Endothelial cell (in vitro differentiated cells): ENCODE measurements around the gene RNU6-9. TPM values are rescaled to one million over a fixed set of nuclear protein-coding genes. Genes with fewer than 3 reads are reported as not detected.

Source experiments
- DNase-seq: peaks from one replicate; pipeline ENCODE4 v3.0.0; 2021; ENCODE audit warnings: low spot score
- H3K27ac Mint-ChIP-seq: one replicate; pipeline ENCODE4 v1.8.0; 2021; ENCODE audit warnings: mixed read lengths, inconsistent platforms; ENCODE audit not compliant: unreplicated experiment
- H3K27me3 Mint-ChIP-seq: one replicate; pipeline ENCODE4 v1.8.0; 2021; ENCODE audit warnings: mild to moderate bottlenecking, moderate library complexity, mixed read lengths, inconsistent platforms; ENCODE audit not compliant: unreplicated experiment
- H3K36me3 Mint-ChIP-seq: one replicate; pipeline ENCODE4 v1.8.0; 2021; ENCODE audit warnings: mild to moderate bottlenecking, low read depth, mixed read lengths, inconsistent platforms; ENCODE audit not compliant: unreplicated experiment
- H3K4me1 Mint-ChIP-seq: one replicate; pipeline ENCODE4 v1.8.0; 2021; ENCODE audit warnings: mild to moderate bottlenecking, mixed read lengths, inconsistent platforms; ENCODE audit not compliant: unreplicated experiment
- H3K4me3 Mint-ChIP-seq: one replicate; pipeline ENCODE4 v1.8.0; 2021; ENCODE audit warnings: mild to moderate bottlenecking, mixed read lengths, inconsistent platforms; ENCODE audit not compliant: unreplicated experiment
- H3K9me3 Mint-ChIP-seq: one replicate; pipeline ENCODE4 v1.8.0; 2021; ENCODE audit warnings: mixed read lengths, inconsistent platforms; ENCODE audit not compliant: unreplicated experiment
- CTCF ChIP-seq: fragments of 200-600 bp; sonication (generic); IDR thresholded peaks from one replicate; pipeline ENCODE4 v1.5.0; 2021; ENCODE audit warnings: antibody characterized with exemption; ENCODE audit not compliant: unreplicated experiment
- total RNA-seq: library from RNA; stranded (reverse); fragmentation: NEBNext Ultra II Directional; extraction: Animal tissue kit (Norgen Biotek cat#: 25700); gene quantifications from one replicate; pipeline ENCODE4 v1.2.1, GENCODE V29; 2021; ENCODE audit not compliant: unreplicated experiment

The RNU6-9 gene
- total RNA-seq, 1 donor from 2014 or later = not detected

- Mint-ChIP-seq H3K36me3 (peaks cover 4% of the 10 kb centered on the region), H3K27ac (no peak overlapping the region), H3K27me3 (peaks cover 5% of the 10 kb centered on the region), H3K4me1 (peaks cover 3% of the 10 kb centered on the region), H3K9me3 (no peaks in the 10 kb centered on the region), H3K4me3 (peak overlapping the region; percentile 84)
- DNase-seq = no peak
- no peak for TF ChIP-seq CTCF
Measured at GRCh38 chr19:927780-928401, 34.6 kb downstream of the RNU6-9 start.

GRCh38 chr19:928471-929202 lies 35.4 kb downstream of the RNU6-9 start:
- peaks cover 5% of the 10 kb centered on the region for H3K27me3 Mint-ChIP-seq
- no peak for TF ChIP-seq CTCF
- peaks cover 4% of the 10 kb centered on the region for H3K36me3 Mint-ChIP-seq
- peaks cover 3% of the 10 kb centered on the region for H3K4me1 Mint-ChIP-seq
- no peaks in the 10 kb centered on the region for H3K9me3 Mint-ChIP-seq
- H3K27ac Mint-ChIP-seq = no peak overlapping the region
- peak overlapping the region; percentile 59 for H3K4me3 Mint-ChIP-seq
- no peak for DNase-seq

DNA sequence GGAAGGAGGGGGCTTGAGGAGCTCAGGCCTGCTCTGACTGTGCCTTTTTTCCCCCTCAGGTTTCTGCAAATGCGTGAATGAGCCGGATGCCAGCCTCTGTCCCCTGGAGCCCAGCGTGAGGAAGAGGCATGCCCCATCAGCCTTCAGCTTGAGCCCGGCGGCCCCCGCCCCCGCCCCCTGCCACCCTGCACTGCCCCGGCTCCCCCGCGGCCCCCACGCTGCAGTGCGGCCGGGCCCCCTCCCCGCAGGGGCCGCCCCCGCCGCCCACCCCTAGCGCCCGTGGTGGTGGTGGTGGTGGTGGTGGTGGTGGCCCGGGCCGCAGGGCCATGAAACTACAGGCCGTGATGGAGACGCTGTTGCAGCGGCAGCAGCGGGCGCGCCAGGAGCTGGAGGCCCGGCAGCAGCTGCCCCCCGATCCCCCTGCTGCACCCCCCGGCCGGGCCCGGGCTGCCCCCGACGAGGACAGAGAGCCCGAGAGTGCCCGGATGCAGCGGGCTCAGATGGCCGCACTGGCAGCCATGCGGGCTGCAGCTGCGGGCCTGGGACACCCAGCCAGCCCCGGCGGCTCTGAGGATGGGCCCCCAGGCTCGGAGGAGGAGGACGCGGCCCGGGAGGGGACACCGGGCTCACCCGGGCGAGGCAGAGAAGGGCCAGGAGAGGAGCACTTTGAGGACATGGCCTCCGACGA lies 36.1 kb downstream of the RNU6-9 start:
- Mint-ChIP-seq H3K27ac (no peak overlapping the region), H3K4me3 (no peak overlapping the region), H3K36me3 (peaks cover 4% of the 10 kb centered on the region)

DNA sequence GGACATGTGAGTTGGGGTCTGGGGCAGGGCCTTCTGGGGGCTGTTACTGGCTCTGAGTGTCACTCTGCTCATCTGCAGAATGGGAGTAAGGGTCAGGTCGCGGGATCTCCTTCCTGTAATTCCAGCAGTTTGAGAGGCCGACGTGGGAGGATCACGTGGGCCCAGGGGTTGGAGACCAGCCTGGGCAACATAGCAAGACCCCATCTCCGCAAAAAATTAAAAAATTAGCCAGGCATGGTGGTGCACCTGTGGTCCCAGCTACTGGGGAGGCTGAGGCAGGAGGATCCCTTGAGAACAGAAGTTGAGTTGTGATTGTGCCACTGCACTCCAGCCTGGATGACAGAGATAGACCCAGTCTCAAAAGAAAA lies 36.6 kb downstream of the RNU6-9 start:
- H3K4me3 Mint-ChIP-seq = peak overlapping the region; percentile 81
- no peak for DNase-seq
- TF ChIP-seq CTCF = no peak
- peaks cover 7% of the 10 kb centered on the region for H3K4me1 Mint-ChIP-seq
- H3K27me3 Mint-ChIP-seq = peaks cover 5% of the 10 kb centered on the region
- H3K36me3 Mint-ChIP-seq = peaks cover 4% of the 10 kb centered on the region
- H3K27ac Mint-ChIP-seq = no peak overlapping the region
- H3K9me3 Mint-ChIP-seq = no peaks in the 10 kb centered on the region

More for the DNA sequence above, 36.1 kb downstream of the RNU6-9 start:
- Mint-ChIP-seq H3K9me3 (no peaks in the 10 kb centered on the region), H3K4me1 (peaks cover 7% of the 10 kb centered on the region), H3K27me3 (peaks cover 5% of the 10 kb centered on the region)
- no peak for DNase-seq
- no peak for TF ChIP-seq CTCF
